ENCODE results near the gene SLC16A9. TPM values are rescaled to one million over a fixed set of nuclear protein-coding genes. Genes with fewer than 3 reads are reported as not detected.
"Not testable (repeated sequence)": the region's sequence is repeated elsewhere in the genome, so short reads cannot be mapped to it uniquely, and the experiment has no call there.

The SLC16A9 gene
- 10.2 and 12.9 TPM in 2 replicates for total RNA-seq (2014; rRNA removed; shearing (Covaris generic))

- peak; percentile 81 for DNase-seq (ENCODE audit: low spot score)
- in situ Hi-C loops (cut with HindIII; ENCODE audit: low sequenced_read_pairs): no loop called here
Measured at GRCh38 chr10:59709395-59710125, at the start of gene SLC16A9. Gene SLC16A9, minus strand, starts transcription at chr10:59709850. Its CDS starts 25,559 bp downstream, at chr10:59684291.

GRCh38 chr10:59757966-59758365 lies 48.3 kb upstream of the SLC16A9 start:
- in situ Hi-C loops (cut with HindIII; ENCODE audit: low sequenced_read_pairs): no loop called here
- no peak for DNase-seq (ENCODE audit: low spot score)

GRCh38 chr10:59754951-59755350 lies 45.3 kb upstream of the SLC16A9 start:
- DNase-seq (ENCODE audit: low spot score): peak; percentile 20
- in situ Hi-C loops (cut with HindIII; ENCODE audit: low sequenced_read_pairs): no loop called here

- DNase-seq (ENCODE audit: low spot score): peak; percentile 95
- in situ Hi-C loops (cut with HindIII; ENCODE audit: low sequenced_read_pairs): no loop called here
Measured at GRCh38 chr10:59753267-59753666, 43.6 kb upstream of the SLC16A9 start, which contains the start of gene MRLN. Gene MRLN, minus strand, starts transcription at chr10:59753455.

- in situ Hi-C loops (cut with HindIII; ENCODE audit: low sequenced_read_pairs): no loop called here
- peak; percentile 76 for DNase-seq (ENCODE audit: low spot score)
Measured at GRCh38 chr10:59752278-59752940, 42.8 kb upstream of the SLC16A9 start.

GRCh38 chr10:59750155-59750945 lies 40.7 kb upstream of the SLC16A9 start:
- in situ Hi-C loops (cut with HindIII; ENCODE audit: low sequenced_read_pairs): no loop called here

GRCh38 chr10:59748834-59749233 lies 39.2 kb upstream of the SLC16A9 start:
- in situ Hi-C loops (cut with HindIII; ENCODE audit: low sequenced_read_pairs): no loop called here
- peak; percentile 91 for DNase-seq (ENCODE audit: low spot score)

More at GRCh38 chr10:59750155-59750945, 40.7 kb upstream of the SLC16A9 start:
- peak; percentile 76 for DNase-seq (ENCODE audit: low spot score)

- DNase-seq (ENCODE audit: low spot score): no peak
- in situ Hi-C loops (cut with HindIII; ENCODE audit: low sequenced_read_pairs): no loop called here
Measured at GRCh38 chr10:59745163-59745650, 35.6 kb upstream of the SLC16A9 start.

- DNase-seq (ENCODE audit: low spot score); in situ Hi-C loops (cut with HindIII; ENCODE audit: low sequenced_read_pairs): not testable (repeated sequence)
Measured at GRCh38 chr10:59744762-59745161, 35.1 kb upstream of the SLC16A9 start.

- DNase-seq (ENCODE audit: low spot score); in situ Hi-C loops (cut with HindIII; ENCODE audit: low sequenced_read_pairs): not testable (repeated sequence)
Measured at GRCh38 chr10:59744156-59744555, 34.5 kb upstream of the SLC16A9 start.

- no peak for DNase-seq (ENCODE audit: low spot score)
- in situ Hi-C loops (cut with HindIII; ENCODE audit: low sequenced_read_pairs): no loop called here
Measured at GRCh38 chr10:59741583-59741982, 31.9 kb upstream of the SLC16A9 start.

- in situ Hi-C loops (cut with HindIII; ENCODE audit: low sequenced_read_pairs): no loop called here
- DNase-seq (ENCODE audit: low spot score): no peak
Measured at GRCh38 chr10:59741048-59741447, 31.4 kb upstream of the SLC16A9 start.

- in situ Hi-C loops (cut with HindIII; ENCODE audit: low sequenced_read_pairs): no loop called here
Measured at GRCh38 chr10:59736749-59737148, 27.1 kb upstream of the SLC16A9 start.

GRCh38 chr10:59735296-59735695 lies 25.6 kb upstream of the SLC16A9 start:
- in situ Hi-C loops (cut with HindIII; ENCODE audit: low sequenced_read_pairs): no loop called here
- no peak for DNase-seq (ENCODE audit: low spot score)

More at GRCh38 chr10:59736749-59737148, 27.1 kb upstream of the SLC16A9 start:
- DNase-seq (ENCODE audit: low spot score): no peak

- in situ Hi-C loops (cut with HindIII; ENCODE audit: low sequenced_read_pairs): no loop called here
- no peak for DNase-seq (ENCODE audit: low spot score)
Measured at GRCh38 chr10:59734014-59734462, 24.4 kb upstream of the SLC16A9 start.

- in situ Hi-C loops (cut with HindIII; ENCODE audit: low sequenced_read_pairs); DNase-seq (ENCODE audit: low spot score): not testable (repeated sequence)
Measured at GRCh38 chr10:59733321-59734013, 23.8 kb upstream of the SLC16A9 start.

- DNase-seq (ENCODE audit: low spot score); in situ Hi-C loops (cut with HindIII; ENCODE audit: low sequenced_read_pairs): not testable (repeated sequence)
Measured at GRCh38 chr10:59732849-59733248, 23.2 kb upstream of the SLC16A9 start.

GRCh38 chr10:59729167-59729566 lies 19.5 kb upstream of the SLC16A9 start:
- DNase-seq (ENCODE audit: low spot score); in situ Hi-C loops (cut with HindIII; ENCODE audit: low sequenced_read_pairs): not testable (repeated sequence)
